D341Med (cell line): ENCODE results near the gene SEPTIN8.

Experiments used
- DNase-seq: peaks from one replicate; pipeline ENCODE4 v3.0.0; 2012; ENCODE audit warnings: low spot score

The SEPTIN8 gene

GRCh38 chr5:132780577-132780976 is 3.5 kb upstream of the SEPTIN8 start:
- no peak for DNase-seq

- DNase-seq, result no peak
Observed at GRCh38 chr5:132779961-132780360, 2.9 kb upstream of the SEPTIN8 start.

- no peak for DNase-seq
Observed at GRCh38 chr5:132778856-132779255, 1.8 kb upstream of the SEPTIN8 start.

- DNase-seq, result no peak
Observed at GRCh38 chr5:132778129-132778528, 1.1 kb upstream of the SEPTIN8 start.

GRCh38 chr5:132776938-132777208 is 166 bp downstream of the SEPTIN8 start:
- no peak for DNase-seq

- peak; percentile 58 for DNase-seq
Observed at GRCh38 chr5:132776131-132776937, 705 bp downstream of the SEPTIN8 start.

- DNase-seq, result no peak
Observed at GRCh38 chr5:132775476-132775961, 1.5 kb downstream of the SEPTIN8 start.

GRCh38 chr5:132774896-132775295 is 2.1 kb downstream of the SEPTIN8 start:
- DNase-seq, result no peak

- DNase-seq, result no peak
Observed at GRCh38 chr5:132774406-132774805, 2.6 kb downstream of the SEPTIN8 start.

GRCh38 chr5:132773601-132774355 is 3.3 kb downstream of the SEPTIN8 start:
- DNase-seq, result peak; percentile 66

- DNase-seq, result no peak
Observed at GRCh38 chr5:132773114-132773513, 3.9 kb downstream of the SEPTIN8 start.

GRCh38 chr5:132772291-132773070 is 4.6 kb downstream of the SEPTIN8 start:
- DNase-seq, result no peak

GRCh38 chr5:132771503-132771998 is 5.5 kb downstream of the SEPTIN8 start:
- no peak for DNase-seq

- no peak for DNase-seq
Observed at GRCh38 chr5:132770476-132771159, 6.4 kb downstream of the SEPTIN8 start.

- no peak for DNase-seq
Observed at GRCh38 chr5:132768485-132768868, 8.6 kb downstream of the SEPTIN8 start.

- DNase-seq, result no peak
Observed at GRCh38 chr5:132767150-132767549, 9.9 kb downstream of the SEPTIN8 start.

- no peak for DNase-seq
Observed at GRCh38 chr5:132766806-132767055, 10.3 kb downstream of the SEPTIN8 start.

GRCh38 chr5:132766020-132766805 is 10.8 kb downstream of the SEPTIN8 start:
- no peak for DNase-seq

- DNase-seq, result no peak
Observed at GRCh38 chr5:132765311-132766019, 11.6 kb downstream of the SEPTIN8 start.

GRCh38 chr5:132764671-132765238 is 12.3 kb downstream of the SEPTIN8 start:
- no peak for DNase-seq
